GM18868 (cell line): Measurements from ENCODE around the gene IFIH1.

Experiments used
- ATAC-seq: cut with Tn5 transposase; IDR thresholded peaks from one replicate; pipeline ENCODE4 v1.9.1; 2021; ENCODE audit warnings: mild to moderate bottlenecking, moderate library complexity; ENCODE audit not compliant: unreplicated experiment

Gene IFIH1

DNA sequence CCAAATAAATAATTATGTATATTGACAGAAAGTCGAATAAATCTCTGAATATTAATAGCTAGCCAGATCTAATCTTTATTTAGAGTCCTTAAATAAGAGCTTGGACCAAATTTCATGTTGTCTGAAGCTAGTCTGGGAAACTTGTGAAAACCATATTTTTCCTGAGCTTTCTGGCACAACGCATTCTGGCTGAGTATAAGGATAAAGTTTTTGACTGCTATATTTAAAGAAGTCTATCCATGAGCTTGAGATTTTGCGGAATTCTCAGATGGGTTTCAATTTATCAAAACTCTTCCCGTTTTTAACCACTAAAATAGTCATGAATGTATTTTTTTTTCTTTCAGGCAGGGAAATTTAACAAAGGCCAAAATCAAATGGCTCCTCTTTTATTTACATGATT is 99.1 kb downstream of the IFIH1 start:
- ATAC-seq: no peak

DNA sequence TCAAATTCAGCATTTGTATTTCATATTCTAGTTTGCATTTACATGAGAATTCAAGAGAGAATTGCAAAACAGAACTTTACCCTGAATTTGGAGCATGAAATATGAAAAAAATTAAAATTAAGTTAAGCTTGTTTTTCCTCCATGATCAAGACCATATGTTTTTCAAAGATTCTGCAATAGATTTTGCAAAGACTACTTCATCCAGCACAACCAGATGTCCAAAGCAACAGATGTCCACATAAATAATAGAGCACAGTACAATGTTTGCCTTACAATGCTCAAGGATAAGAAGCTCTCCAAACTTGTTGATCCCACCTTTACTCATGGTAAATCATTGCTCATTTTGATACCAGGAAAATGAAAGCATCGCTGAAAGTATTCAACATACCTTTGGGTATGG is 100.9 kb downstream of the IFIH1 start:
- ATAC-seq: no peak
